Measurements from ENCODE around the gene SLC26A6.
A peak's percentile ranks its signal among the peaks of the same experiment; 100 is the strongest.

The SLC26A6 gene

GRCh38 chr3:48634661-48635221 lies 520 bp downstream of the SLC26A6 start:
- in situ Hi-C loops (cut with HindIII; ENCODE audit: low pct_unique_long_range_greater_than_20kb, low sequenced_read_pairs): no loop called here
- DNase-seq (ENCODE audit: low read depth in 1 of 2, low spot score in 1 of 2): peak; percentile 51 to 73
- TF ChIP-seq JUND (IDR thresholded peaks at IDR 0.05; ENCODE audit: low read depth): no peak

GRCh38 chr3:48633743-48634142 lies 1.5 kb downstream of the SLC26A6 start:
- in situ Hi-C loops (cut with HindIII; ENCODE audit: low pct_unique_long_range_greater_than_20kb, low sequenced_read_pairs): no loop called here
- no peak for TF ChIP-seq JUND (IDR thresholded peaks at IDR 0.05; ENCODE audit: low read depth)
- no peak for DNase-seq (ENCODE audit: low read depth in 1 of 2, low spot score in 1 of 2)

DNA sequence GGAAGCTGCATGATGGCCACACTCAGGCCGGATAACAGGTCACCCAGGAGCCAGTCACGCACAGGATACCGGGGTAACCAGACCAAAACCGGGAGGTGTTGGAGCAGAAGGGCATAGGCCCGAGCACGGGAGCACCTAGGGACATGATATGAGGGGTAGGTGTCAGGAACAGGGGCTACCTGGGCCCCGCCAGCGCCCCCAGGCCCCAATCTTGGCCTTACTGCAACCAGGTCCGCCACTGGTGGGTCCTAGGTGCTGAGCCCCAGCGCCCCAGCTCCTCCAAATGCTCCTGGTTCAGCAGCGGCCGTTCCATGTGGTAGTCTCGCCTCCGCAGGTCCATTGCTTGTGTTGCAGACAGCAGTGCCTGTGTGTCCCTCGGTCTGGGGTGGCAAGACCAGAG lies 2.0 kb downstream of the SLC26A6 start:
- in situ Hi-C loops (cut with HindIII; ENCODE audit: low pct_unique_long_range_greater_than_20kb, low sequenced_read_pairs): no loop called here
- DNase-seq (ENCODE audit: low read depth in 1 of 2, low spot score in 1 of 2): no peak
- TF ChIP-seq JUND (IDR thresholded peaks at IDR 0.05; ENCODE audit: low read depth): no peak

GRCh38 chr3:48631516-48632448 lies 3.5 kb downstream of the SLC26A6 start:
- no peak for TF ChIP-seq JUND (IDR thresholded peaks at IDR 0.05; ENCODE audit: low read depth)
- no peak for DNase-seq (ENCODE audit: low read depth in 1 of 2, low spot score in 1 of 2)
- in situ Hi-C loops (cut with HindIII; ENCODE audit: low pct_unique_long_range_greater_than_20kb, low sequenced_read_pairs): no loop called here

GRCh38 chr3:48630833-48631232 lies 4.4 kb downstream of the SLC26A6 start:
- in situ Hi-C loops (cut with HindIII; ENCODE audit: low pct_unique_long_range_greater_than_20kb, low sequenced_read_pairs): no loop called here
- DNase-seq (ENCODE audit: low read depth in 1 of 2, low spot score in 1 of 2): no peak
- no peak for TF ChIP-seq JUND (IDR thresholded peaks at IDR 0.05; ENCODE audit: low read depth)

- DNase-seq (ENCODE audit: low read depth in 1 of 2, low spot score in 1 of 2): no peak
- TF ChIP-seq JUND (IDR thresholded peaks at IDR 0.05; ENCODE audit: low read depth): no peak
- in situ Hi-C loops (cut with HindIII; ENCODE audit: low pct_unique_long_range_greater_than_20kb, low sequenced_read_pairs): no loop called here
Measured at GRCh38 chr3:48630407-48630806, 4.9 kb downstream of the SLC26A6 start.

- TF ChIP-seq JUND (IDR thresholded peaks at IDR 0.05; ENCODE audit: low read depth): no peak
- no peak for DNase-seq (ENCODE audit: low read depth in 1 of 2, low spot score in 1 of 2)
- in situ Hi-C loops (cut with HindIII; ENCODE audit: low pct_unique_long_range_greater_than_20kb, low sequenced_read_pairs): no loop called here
Measured at GRCh38 chr3:48629894-48630293, 5.4 kb downstream of the SLC26A6 start.

GRCh38 chr3:48628277-48629017 lies 6.8 kb downstream of the SLC26A6 start:
- DNase-seq (ENCODE audit: low read depth in 1 of 2, low spot score in 1 of 2): no peak
- in situ Hi-C loops (cut with HindIII; ENCODE audit: low pct_unique_long_range_greater_than_20kb, low sequenced_read_pairs): no loop called here
- no peak for TF ChIP-seq JUND (IDR thresholded peaks at IDR 0.05; ENCODE audit: low read depth)

- in situ Hi-C loops (cut with HindIII; ENCODE audit: low pct_unique_long_range_greater_than_20kb, low sequenced_read_pairs): no loop called here
- no peak for DNase-seq (ENCODE audit: low read depth in 1 of 2, low spot score in 1 of 2)
- no peak for TF ChIP-seq JUND (IDR thresholded peaks at IDR 0.05; ENCODE audit: low read depth)
Measured at GRCh38 chr3:48625600-48625999, 9.7 kb downstream of the SLC26A6 start.

DNA sequence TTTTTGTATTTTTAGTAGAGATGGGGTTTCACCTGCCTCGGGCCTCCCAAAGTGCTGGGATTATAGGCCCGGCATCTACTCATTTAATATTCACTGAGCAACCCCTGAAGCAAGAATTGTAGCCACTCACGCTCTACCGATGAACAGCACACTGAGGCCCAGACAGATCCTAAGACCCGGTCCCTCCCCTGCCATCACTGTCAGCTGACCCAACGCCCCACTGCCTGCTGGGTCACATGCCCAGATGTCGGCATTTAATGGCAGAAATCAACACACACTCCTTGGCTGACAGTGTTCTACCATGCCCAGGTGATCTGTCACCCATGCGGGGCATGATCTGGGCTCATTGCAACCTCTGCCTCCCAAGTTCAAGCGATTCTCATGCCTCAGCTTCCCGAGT lies 10.5 kb downstream of the SLC26A6 start:
- no peak for TF ChIP-seq JUND (IDR thresholded peaks at IDR 0.05; ENCODE audit: low read depth)
- DNase-seq (ENCODE audit: low read depth in 1 of 2, low spot score in 1 of 2): no peak
- in situ Hi-C loops (cut with HindIII; ENCODE audit: low pct_unique_long_range_greater_than_20kb, low sequenced_read_pairs): no loop called here

DNA sequence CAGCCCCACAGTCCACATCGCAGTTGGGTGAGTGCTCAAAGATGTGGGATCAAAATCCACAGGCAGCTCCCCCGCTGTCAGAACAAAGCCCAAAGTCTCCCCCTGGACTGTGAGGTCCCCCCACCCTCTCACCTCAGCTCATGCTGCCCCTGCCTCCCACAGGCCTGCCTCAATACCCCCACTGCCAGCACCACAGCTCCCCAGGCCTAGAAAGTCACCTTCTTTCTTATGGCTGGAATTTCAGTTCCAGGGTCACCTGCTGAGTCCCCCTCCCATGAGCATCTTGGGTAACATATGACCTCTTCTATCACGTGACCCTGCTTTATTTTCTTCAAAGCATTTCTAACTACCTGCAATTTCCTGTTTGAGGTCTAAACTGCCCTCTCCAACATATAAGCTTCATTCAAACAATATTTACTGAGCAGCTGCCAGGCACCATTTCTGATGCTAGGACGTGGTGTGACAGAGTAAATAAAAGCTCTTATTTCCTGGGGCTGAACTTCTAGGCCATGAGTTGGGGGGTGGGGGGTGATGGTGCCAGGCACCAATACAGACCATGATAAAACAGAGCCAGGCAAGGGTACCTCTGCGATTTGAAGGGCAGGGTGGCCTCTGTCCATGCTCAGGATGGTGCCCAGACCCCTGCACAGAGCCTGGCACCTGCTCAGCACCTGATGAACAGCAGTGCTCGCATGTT lies 11.3 kb downstream of the SLC26A6 start:
- TF ChIP-seq JUND (IDR thresholded peaks at IDR 0.05; ENCODE audit: low read depth): no peak
- in situ Hi-C loops (cut with HindIII; ENCODE audit: low pct_unique_long_range_greater_than_20kb, low sequenced_read_pairs): no loop called here
- DNase-seq (ENCODE audit: low read depth in 1 of 2, low spot score in 1 of 2): peak in 1 of 2 experiments; percentile 33

DNA sequence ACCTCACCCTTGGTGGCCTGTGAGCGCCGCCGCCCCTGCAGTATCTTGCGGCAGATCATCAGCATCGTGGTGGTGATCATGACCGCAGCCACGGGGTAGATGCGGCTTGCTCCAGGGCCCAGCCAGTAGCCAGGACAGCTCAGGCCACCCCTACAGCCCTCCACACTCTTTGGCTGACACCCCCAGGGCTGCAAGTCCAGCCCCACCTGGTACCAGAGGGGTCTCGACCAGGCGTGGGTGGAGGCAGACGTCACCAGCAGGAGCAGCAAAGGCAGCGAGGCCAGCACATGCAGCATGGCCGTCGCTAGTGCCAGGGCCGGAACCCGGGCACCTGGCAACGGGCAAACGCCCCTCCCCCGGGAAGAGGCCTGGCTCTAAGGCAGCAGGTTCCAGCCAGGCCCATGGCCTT lies 13.8 kb downstream of the SLC26A6 start, which contains the start of gene TMEM89:
Gene TMEM89 (minus strand): TSS at position 309 of the 409 bp plus-strand sequence. CDS start 13 bp downstream, at position 296.
- no peak for TF ChIP-seq JUND (IDR thresholded peaks at IDR 0.05; ENCODE audit: low read depth)
- in situ Hi-C loops (cut with HindIII; ENCODE audit: low pct_unique_long_range_greater_than_20kb, low sequenced_read_pairs): no loop called here
- DNase-seq (ENCODE audit: low read depth in 1 of 2, low spot score in 1 of 2): no peak
